GM19193 (cell line): ENCODE data around the gene TMEM212.

Experiments used
- POLR2A ChIP-seq: IDR thresholded peaks from 4 replicates; pipeline ENCODE4 v1.6.1; 2011; ENCODE audit not compliant: insufficient read depth, insufficient read length; ENCODE audit errors: extremely low read depth

The TMEM212 gene

DNA sequence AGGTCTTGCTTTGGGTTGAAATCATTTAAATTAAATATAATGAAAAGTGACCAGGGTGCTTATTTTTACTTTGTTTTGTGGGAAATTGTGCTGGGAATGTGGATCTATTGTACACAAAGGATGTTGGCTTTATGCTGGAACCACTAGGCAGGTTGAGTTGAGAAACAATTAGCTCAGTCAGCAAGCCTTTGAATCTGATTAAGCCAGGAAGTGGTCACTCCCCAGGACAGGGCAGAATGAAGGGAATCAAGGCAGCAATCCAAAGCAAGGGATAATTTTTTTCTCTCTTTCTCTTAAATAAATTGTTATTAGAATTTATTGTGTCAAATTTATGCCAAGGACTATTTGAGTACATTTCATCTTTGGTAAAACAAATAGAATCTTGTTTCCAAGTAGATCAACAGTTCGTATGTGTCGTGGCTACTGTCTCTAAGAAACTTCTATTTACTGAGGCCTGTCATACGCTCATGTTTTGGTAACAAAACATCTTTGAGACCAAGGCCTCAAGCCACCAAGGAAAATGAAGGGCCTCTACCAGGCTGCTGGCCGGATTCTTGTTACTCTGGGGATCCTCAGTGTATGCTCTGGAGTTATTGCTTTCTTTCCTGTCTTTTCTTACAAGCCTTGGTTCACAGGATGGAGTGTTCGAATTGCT, at the start of gene TMEM212:
TMEM212 (plus strand) TSS at position 486 of the 655 bp plus-strand sequence; CDS start at position 521, 35 bp downstream.
- TF ChIP-seq POLR2A: no peak

DNA sequence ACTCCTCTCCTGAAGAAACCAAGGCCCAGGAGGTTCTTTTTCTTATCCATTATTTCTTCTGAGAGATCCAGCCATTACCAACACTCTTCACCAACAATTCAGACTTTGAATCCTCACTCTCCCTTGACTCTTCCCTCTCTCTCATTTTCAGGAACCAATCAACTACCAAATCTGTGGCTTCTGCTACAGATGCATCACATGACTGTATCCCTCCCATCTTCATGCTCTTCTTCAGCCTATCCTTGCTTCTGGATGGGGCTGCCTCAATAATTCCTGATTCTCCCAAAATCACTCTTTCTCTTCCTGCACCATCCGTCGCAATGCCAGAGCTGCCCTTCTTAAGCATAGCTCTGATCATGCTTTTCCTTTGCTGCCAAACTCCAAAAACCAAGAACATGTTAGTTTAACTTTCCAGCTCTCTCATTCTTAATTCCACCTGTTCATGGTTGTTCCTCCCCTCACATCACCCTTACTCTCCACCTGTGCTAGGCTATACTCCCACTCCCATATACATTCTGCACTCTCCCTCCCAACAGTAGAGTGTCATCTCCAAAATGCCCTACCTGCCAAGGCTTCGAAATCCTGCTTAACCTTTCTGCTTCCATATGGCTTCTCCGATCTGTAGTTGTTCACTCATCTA, 46.4 kb upstream of the TMEM212 start:
- TF ChIP-seq POLR2A: no peak

DNA sequence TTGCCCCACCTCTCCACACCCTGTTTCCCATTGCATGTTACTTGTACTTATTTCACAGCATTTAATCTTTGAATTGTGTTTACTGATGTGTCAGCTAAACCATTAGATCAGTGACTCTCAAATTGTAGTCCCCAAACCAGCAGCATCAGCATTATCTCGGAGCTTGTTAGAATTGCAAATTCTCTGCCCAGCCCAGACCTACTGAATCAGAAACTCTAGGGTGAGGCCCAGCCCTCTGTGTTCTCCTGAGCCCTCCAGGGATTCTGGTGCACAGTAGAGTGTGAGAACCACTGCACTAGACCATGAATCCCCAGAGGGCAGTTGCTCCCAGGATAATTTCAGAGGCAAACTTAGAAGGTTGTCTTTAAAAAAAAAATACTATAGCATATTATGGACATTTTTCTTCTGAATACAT, 45.9 kb upstream of the TMEM212 start:
- no peak for TF ChIP-seq POLR2A

DNA sequence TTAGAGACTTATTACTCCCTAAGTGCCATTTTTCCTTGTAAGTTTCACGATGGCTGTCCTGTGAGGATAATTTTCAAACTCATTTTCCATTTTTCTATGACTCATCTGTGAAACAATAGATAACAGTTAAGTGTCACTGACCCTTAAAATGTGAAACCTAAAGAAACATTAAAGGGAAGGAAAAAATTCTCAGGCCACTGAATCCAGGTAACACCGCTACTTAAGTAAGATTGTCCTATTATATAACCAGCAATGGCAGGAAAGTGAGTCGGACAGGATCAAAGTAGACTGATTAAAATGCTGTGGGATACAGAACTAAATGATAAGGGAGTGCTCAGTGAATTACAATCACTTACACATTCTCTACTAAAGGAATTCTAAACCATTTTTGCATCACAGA, 45.3 kb upstream of the TMEM212 start:
- TF ChIP-seq POLR2A: no peak

DNA sequence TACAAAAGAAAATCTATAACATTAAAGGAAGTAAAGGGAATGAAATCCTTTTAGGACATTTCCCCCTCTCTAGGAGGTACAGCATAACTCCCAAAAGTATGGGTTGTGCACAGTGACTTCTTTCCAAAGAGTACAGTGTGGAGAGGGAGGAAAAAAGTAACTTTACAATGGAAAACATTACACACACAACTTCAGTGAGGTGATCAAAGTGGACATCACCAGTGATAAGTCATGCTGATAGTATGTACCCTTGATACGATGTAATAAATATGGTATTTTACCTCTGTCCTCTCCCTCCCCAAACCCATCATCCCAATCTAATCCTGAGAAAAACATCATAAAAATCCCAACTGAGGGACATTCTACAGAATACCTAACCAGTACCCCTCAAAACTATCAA, 43.6 kb upstream of the TMEM212 start:
- TF ChIP-seq POLR2A: no peak

DNA sequence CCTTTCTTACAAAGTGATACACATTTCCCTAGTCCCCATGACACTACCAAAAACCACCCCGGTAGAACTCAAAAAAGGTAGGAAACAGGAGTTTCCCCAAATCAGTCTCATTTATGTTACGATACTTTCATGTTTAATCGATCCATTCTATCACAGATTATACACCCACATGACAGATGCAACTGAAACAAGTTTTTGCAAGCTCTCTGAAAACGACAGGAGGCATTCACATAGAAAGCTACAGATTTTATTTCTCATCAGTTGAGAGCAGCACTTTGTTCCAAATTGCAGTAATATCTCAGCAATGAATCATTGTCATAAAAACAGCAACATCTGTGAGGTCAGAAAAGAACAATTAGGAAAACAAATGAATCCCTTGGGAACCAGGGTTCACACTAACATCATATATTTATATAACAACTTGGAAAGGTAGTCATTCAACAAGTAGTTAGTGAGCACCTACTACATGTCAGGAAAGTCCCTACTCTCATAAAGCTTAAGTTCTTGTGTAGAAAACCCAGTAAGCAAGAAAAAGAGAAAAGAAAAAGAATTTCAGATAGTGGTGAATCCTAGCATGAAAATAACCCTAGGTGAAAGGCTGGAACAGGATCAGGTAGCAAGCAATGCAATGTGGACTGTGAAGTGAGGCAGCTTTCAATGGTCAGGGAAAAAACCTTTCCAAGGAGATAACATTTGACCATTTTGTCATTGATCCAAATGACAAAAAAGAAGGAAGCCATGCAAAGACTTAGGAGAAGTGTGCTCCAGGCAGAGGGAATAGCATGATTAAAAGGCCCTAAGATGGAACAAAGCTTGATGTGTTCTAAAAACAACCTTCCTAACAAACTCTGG, 41.2 kb upstream of the TMEM212 start:
- no peak for TF ChIP-seq POLR2A

DNA sequence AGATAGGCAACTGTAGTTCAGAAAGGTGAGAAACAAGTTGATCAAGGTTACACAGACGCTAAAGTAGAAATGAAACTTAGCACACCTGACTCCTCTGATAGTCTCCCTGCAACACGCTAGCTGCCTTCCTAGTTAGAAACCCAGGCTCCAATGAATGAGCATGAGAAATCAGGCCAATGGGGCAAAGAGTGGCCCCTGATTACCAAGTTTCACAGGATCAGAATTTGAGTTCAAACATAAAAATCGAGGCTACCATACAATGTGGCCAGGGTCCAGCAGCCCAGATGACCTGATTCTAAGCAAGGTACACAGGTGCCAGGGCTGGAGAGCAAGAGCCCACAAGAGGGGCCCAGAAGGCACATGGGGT, 40.6 kb upstream of the TMEM212 start:
- no peak for TF ChIP-seq POLR2A

DNA sequence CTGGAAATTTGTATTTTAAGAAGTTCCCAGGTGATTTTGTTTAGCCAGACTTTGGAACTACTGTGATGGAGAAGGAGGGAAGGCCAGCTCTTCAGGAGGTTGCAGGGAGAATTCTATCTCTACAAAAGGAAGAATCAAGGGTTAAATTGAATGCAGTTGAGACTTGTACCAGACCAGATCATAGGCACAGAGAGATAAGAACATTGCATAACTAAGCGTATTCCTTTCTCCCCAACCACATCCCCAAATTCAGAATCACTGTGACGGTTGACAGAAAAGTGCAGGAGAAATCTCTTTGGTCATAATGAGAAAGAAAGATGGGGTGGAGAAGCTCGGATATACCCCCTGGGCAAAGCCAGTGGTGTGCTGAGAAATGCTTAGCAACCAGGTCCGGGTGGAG, 40.1 kb upstream of the TMEM212 start:
- no peak for TF ChIP-seq POLR2A

DNA sequence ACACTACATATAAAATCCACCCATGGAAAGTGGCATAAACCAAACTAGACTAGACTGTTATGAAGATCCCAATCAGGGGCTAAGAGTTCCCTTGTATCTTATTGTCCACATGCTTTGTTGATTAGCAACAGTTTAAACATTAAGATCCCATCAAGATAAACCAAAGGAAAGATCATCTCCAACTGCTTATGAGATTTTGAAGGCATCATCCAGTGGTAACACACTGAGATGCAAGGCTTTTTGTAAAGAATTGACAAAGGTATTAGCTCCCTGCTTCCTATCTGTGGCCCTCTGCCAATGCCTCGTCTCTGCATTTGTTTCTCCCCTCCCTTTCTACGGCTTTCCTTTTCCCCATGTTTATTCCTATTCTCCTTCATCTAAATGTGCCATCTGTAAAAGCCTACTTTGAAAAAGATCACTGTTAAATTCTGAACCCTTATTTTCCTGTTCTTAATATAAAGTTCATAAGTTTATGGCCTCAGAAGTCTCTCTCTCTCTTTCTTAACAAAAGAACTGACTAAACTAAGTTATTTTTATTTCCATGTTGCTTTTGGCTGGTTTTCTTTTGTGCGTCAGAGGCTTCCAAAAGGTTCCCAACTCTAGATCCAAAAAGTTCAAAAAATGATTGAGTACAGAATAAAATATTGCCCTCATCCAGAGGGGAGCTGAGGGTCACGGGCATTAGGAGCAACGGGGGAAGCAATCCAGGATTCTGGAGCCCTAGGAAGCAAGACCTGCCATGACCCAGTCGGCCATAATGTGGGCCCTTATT, 38.3 kb upstream of the TMEM212 start:
- TF ChIP-seq POLR2A: no peak

DNA sequence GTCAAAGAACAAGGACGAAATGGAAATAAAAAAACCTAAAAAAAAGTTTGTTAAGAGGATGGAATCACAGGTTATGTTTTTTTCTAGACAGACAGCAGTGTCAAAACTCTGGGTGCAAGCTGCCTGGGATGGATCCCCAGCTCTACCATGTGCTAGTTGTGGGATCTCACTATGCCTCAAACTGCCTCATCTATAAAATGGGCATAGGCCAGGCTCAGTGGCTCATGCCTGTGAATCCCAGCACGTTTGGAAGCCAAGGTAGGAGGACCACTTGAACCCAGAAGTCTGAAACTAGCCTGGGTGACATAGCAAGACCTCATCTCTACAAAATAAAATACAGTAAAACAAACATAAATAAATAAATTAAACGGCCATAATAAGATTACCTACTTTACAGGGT, 37.5 kb upstream of the TMEM212 start:
- TF ChIP-seq POLR2A: no peak

DNA sequence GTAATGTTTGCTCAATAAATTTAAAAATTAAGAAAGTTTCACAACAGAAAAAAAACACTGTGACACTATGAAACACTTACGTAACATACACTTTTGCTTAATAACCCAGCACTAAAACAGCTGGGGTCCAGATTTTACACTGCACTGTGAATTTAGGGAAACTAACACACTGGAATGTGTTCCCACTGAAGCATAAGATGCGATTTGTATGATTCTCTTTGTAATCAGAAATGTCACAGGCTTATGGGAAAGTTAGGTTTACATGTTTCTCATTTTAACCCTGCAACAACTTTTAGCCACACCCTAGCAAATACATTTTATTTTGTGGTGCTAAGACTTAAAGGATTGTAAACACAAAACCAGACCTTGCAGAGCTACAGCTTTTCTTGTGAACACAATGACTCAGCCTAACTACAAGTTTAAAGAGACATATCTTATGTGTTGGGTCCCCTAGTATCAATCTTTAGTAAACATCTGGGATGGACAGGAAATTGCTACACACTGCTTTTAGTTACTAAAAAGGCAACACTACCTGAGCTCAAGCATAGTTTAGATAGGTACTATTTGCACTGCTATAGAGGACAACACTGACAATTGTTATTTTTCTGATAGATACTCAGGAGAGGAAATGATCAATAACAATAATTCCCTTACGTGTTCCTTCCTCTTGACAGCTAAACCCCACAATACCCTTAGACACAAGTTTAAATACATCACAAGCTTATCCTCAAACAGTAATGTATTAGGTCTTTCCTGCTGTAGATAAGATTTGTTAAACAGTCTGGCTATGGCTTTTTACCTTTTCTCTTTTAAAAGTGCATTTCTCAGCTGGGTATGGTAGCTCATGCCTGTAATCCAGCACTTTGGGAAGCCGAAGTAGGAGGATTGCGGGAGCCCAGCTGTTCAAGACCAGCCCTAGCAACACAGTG, 36.7 kb upstream of the TMEM212 start:
- TF ChIP-seq POLR2A: no peak

DNA sequence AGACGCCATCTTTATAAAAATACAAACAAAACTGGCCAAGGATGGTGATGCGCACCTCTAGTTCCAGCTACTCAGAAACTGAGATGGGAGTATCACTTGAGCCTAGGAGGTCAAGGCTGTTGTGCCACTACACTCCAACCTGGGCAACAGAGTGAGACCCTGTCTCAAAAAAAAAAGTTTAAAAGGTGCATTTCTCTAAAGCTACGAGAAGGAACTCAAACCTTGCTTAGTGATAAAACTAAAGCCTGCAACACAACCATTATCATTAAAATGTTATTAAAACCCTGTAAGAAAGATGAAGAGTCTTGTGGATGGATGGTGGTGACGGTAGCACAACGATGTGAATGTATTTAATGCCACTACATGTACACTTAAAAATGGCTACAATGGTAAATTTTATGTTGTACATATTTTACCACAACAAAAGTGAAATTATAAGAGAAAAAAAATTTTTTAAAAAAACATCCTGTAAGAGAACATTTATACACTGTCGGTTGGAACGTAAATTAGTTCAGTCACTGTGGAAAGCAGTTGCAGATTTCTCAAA, 35.9 kb upstream of the TMEM212 start:
- TF ChIP-seq POLR2A: no peak

DNA sequence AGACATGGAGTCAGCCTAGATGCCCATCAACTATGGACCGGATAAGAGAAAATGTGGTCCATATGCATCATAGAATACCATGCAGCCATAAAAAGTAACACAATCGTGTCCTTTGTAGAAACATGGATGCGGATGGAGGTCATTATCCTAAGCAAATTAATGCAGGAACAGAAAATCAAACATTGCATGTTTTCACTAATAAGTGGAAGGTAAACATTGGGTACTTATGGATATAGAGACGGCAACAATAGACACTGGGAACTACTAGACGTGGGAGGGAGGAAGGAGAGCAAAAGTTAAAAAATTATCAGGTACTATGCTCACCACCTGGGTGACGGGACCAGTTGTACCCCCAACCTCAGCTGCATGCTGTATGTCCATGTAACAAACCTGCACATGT, 35.3 kb upstream of the TMEM212 start:
- no peak for TF ChIP-seq POLR2A

DNA sequence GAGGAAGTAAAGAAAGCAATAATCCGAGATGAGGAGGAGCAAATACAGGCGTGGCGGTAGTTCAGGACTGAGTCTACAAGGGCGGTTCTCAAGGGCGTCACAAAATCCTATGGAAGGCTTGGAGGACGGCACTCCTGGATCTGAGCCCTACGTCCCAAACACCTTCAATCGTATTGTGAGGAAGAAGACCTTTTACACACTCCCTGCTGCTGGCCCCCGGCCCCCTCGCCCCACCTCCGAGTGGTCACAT, 33.6 kb upstream of the TMEM212 start:
- peak; percentile 58 for TF ChIP-seq POLR2A

DNA sequence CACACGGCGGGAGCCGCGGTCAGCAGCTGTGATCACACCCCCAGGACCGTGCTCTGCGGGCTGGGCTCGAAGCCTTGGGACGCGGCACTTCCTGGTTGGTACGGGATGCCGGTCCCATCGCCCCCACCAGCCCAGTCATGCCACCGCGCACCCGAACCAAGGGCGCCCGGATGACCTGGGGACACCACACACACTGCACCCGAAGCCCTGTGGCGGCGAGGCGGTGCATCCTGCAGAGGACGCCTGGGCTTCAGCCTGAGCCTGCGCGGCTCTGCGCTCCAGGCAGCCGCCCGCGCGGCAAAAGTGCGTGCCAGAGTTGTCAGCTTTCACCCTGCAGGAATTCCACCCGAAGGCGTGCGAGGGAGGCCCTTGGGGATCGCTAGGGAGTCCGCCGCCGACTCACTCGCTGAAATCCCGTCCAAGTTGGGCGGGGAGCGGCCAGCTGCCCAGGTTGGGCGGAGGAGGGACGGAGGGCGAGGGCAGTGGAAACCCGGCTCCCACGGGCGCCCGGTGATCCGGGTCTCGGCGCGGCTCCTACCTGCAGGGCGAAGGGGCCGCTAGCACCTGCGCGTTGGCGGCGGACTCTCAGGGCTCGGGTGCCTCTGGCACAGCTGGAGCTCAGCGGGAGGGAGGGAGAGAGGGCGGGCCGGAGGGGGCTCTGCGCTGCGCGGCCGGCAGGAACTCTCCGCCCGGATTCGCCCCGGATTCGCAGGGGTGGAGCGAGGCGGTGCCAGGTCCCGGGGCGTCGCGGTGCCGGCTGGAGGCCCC, 33.1 kb upstream of the TMEM212 start, which contains the start of gene PLD1:
PLD1 (minus strand) TSS at position 623 of the 768 bp plus-strand sequence. CDS start 72,432 bp downstream, outside the sequence.
- peak; percentile 59 for TF ChIP-seq POLR2A
